Mesothelial cell of epicardium (in vitro differentiated cells): ENCODE measurements around the gene XYLB. TPM values are rescaled to one million over a fixed set of nuclear protein-coding genes. Genes with fewer than 3 reads are reported as not detected.

Source experiments
- DNase-seq, 2 experiments: peaks; one replicate each; pipeline ENCODE4 v3.0.0; 2021; ENCODE audit warnings: low spot score in 2 of 2; ENCODE audit not compliant: unreplicated experiment in 2 of 2
- H3K27ac Mint-ChIP-seq: 2 replicates; pipeline ENCODE4 v1.8.0; 2021; ENCODE audit warnings: mixed read lengths
- H3K27me3 Mint-ChIP-seq: 2 replicates; pipeline ENCODE4 v1.8.0; 2021; ENCODE audit warnings: low read depth, mixed read lengths
- H3K36me3 Mint-ChIP-seq: 2 replicates; pipeline ENCODE4 v1.8.0; 2021; ENCODE audit warnings: mixed read lengths
- H3K4me1 Mint-ChIP-seq: 2 replicates; pipeline ENCODE4 v1.8.0; 2021; ENCODE audit warnings: mixed read lengths
- H3K4me3 Mint-ChIP-seq: 2 replicates; pipeline ENCODE4 v1.8.0; 2021; ENCODE audit warnings: mild to moderate bottlenecking, moderate library complexity, mixed read lengths
- H3K9me3 Mint-ChIP-seq: 2 replicates; pipeline ENCODE4 v1.8.0; 2021; ENCODE audit warnings: mixed read lengths
- CTCF ChIP-seq: fragments of 200-600 bp; sonication (generic); IDR thresholded peaks from one replicate; pipeline ENCODE4 v1.5.0; 2021; ENCODE audit warnings: antibody characterized with exemption; ENCODE audit not compliant: unreplicated experiment
- total RNA-seq: library from RNA; stranded (reverse); gene quantifications from 3 replicates; pipeline ENCODE4 v1.2.1, GENCODE V29; 2021

XYLB gene
- total RNA-seq, 1 donor from 2014 or later: 5.5 TPM

- no peak for DNase-seq
- Mint-ChIP-seq H3K9me3 (no peaks in the 10 kb centered on the region), H3K4me1 (no peaks in the 10 kb centered on the region), H3K4me3 (no peak overlapping the region), H3K36me3 (peaks cover 12% of the 10 kb centered on the region), H3K27me3 (no peaks in the 10 kb centered on the region), H3K27ac (no peak overlapping the region)
- no peak for TF ChIP-seq CTCF
Measured at GRCh38 chr3:38372214-38372601, 25.6 kb downstream of the XYLB start.

- Mint-ChIP-seq H3K27me3 (no peaks in the 10 kb centered on the region), H3K9me3 (no peaks in the 10 kb centered on the region), H3K27ac (no peak overlapping the region), H3K4me1 (no peaks in the 10 kb centered on the region), H3K4me3 (no peak overlapping the region), H3K36me3 (peaks cover 17% of the 10 kb centered on the region)
- DNase-seq: no peak
- TF ChIP-seq CTCF: no peak
Measured at GRCh38 chr3:38374221-38374620, 27.6 kb downstream of the XYLB start.

GRCh38 chr3:38375072-38375471, 28.5 kb downstream of the XYLB start:
- no peak overlapping the region for H3K4me3 Mint-ChIP-seq
- no peak for DNase-seq
- peaks cover 24% of the 10 kb centered on the region for H3K36me3 Mint-ChIP-seq
- no peaks in the 10 kb centered on the region for H3K27me3 Mint-ChIP-seq
- no peaks in the 10 kb centered on the region for H3K4me1 Mint-ChIP-seq
- no peaks in the 10 kb centered on the region for H3K9me3 Mint-ChIP-seq
- TF ChIP-seq CTCF: no peak
- H3K27ac Mint-ChIP-seq: no peak overlapping the region

GRCh38 chr3:38375488-38376097, 29.0 kb downstream of the XYLB start:
- Mint-ChIP-seq H3K27me3 (no peaks in the 10 kb centered on the region), H3K4me3 (no peak overlapping the region), H3K27ac (no peak overlapping the region), H3K9me3 (no peaks in the 10 kb centered on the region), H3K4me1 (no peaks in the 10 kb centered on the region), H3K36me3 (peaks cover 30% of the 10 kb centered on the region)
- no peak for TF ChIP-seq CTCF
- no peak for DNase-seq

GRCh38 chr3:38376098-38376816, 29.7 kb downstream of the XYLB start:
- H3K9me3 Mint-ChIP-seq: peaks cover 2% of the 10 kb centered on the region
- H3K27me3 Mint-ChIP-seq: no peaks in the 10 kb centered on the region
- no peak for DNase-seq
- H3K36me3 Mint-ChIP-seq: peaks cover 35% of the 10 kb centered on the region
- H3K27ac Mint-ChIP-seq: no peak overlapping the region
- H3K4me1 Mint-ChIP-seq: no peaks in the 10 kb centered on the region
- no peak overlapping the region for H3K4me3 Mint-ChIP-seq
- TF ChIP-seq CTCF: no peak
